Measurements from ENCODE around the gene P2RY12.

DNA sequence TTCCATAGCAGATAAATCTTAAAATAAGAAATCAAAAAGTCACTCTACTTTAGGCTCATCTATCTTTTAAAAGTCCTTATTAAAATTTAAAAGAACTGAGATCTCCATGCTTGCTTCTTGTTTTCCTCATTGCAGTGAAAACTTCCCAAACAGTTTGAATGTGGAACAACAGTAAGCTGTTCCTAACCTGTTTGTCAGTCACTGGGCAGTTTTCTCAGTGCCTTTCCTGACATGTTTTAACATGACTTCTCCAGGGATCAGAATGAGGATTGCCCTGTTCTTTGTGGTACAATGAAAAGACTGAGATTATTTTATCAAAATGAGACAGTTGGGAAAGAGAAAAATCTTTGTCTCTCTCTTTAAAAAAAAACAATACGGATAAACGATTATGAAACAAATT, 68.7 kb downstream of the P2RY12 start:
- TF ChIP-seq SMC3 (IDR thresholded peaks at IDR 0.05; ENCODE audit: low read depth, low read length) (no peak), RAD21 (IDR thresholded peaks at IDR 0.05; ENCODE audit: low read length) (no peak), POLR2A (IDR thresholded peaks at IDR 0.05; ENCODE audit: low read depth, low read length) (no peak), RFX5 (IDR thresholded peaks at IDR 0.05; ENCODE audit: low read depth, low read length) (no peak)
- TF ChIP-seq, protein P1, sequence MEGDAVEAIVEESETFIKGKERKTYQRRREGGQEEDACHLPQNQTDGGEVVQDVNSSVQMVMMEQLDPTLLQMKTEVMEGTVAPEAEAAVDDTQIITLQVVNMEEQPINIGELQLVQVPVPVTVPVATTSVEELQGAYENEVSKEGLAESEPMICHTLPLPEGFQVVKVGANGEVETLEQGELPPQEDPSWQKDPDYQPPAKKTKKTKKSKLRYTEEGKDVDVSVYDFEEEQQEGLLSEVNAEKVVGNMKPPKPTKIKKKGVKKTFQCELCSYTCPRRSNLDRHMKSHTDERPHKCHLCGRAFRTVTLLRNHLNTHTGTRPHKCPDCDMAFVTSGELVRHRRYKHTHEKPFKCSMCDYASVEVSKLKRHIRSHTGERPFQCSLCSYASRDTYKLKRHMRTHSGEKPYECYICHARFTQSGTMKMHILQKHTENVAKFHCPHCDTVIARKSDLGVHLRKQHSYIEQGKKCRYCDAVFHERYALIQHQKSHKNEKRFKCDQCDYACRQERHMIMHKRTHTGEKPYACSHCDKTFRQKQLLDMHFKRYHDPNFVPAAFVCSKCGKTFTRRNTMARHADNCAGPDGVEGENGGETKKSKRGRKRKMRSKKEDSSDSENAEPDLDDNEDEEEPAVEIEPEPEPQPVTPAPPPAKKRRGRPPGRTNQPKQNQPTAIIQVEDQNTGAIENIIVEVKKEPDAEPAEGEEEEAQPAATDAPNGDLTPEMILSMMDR (conservative IDR thresholded peaks at IDR 0.05; ENCODE audit: low read depth, low read length) = no peak
- TF ChIP-seq, protein P2, sequence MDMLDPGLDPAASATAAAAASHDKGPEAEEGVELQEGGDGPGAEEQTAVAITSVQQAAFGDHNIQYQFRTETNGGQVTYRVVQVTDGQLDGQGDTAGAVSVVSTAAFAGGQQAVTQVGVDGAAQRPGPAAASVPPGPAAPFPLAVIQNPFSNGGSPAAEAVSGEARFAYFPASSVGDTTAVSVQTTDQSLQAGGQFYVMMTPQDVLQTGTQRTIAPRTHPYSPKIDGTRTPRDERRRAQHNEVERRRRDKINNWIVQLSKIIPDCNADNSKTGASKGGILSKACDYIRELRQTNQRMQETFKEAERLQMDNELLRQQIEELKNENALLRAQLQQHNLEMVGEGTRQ (IDR thresholded peaks at IDR 0.05; ENCODE audit: low read depth, low read length) = no peak
